A172 (cell line): ENCODE measurements around the gene CRB3. TPM values are rescaled to one million over a fixed set of nuclear protein-coding genes. Genes with fewer than 3 reads are reported as not detected.
"Not testable (repeated sequence)": the region's sequence is repeated elsewhere in the genome, so short reads cannot be mapped to it uniquely, and the experiment has no call there.

Source experiments
- DNase-seq: peaks from one replicate; pipeline ENCODE4 v3.0.0-alpha.2; 2015; ENCODE audit warnings: low spot score
- total RNA-seq: library from RNA; depleted of rRNA; stranded (reverse); fragments of >200 nt; shearing (Covaris generic); gene quantifications from 2 replicates; pipeline ENCODE4 v1.2.3, GENCODE V29; 2014

The CRB3 gene
- total RNA-seq, 1 experiment from 2014 or later = not detected

DNA sequence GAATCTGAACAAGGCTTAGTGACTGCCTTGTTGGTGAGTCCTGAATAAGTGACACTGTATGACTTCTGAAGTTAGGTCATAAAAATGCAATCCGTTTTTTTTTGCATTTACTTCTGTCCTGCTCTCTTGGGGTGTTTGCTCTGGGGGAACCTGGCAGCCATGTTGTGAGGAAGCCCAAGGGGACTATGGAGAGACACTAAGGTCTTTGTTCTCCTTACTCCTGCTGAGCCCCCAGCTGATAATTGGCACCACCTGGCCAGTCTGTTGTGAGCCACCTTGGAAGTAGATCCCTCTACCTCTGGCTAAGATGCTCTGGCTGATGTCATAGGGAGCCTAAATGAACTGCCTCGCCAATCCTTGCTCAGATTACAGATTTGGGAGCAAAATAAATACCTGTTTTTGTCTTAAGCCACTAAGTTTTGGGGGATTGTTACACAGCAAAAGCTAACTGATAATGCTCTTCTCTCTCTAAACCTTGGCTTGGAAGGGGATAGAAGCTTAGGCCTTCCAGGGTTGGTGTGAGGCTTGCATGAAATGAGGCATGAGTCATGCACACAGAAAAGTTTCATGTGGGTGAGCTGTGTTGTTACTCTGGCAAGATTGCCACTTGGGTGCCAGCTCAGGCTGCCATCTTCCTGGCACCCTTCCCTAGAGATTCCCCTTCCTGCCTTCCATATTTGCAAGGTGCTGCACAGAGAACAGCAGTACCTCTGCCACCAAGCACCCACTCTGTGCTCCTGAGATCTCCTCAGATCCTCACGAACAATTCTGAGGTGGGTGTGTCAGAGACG is 27.9 kb downstream of the CRB3 start:
- no peak for DNase-seq

DNA sequence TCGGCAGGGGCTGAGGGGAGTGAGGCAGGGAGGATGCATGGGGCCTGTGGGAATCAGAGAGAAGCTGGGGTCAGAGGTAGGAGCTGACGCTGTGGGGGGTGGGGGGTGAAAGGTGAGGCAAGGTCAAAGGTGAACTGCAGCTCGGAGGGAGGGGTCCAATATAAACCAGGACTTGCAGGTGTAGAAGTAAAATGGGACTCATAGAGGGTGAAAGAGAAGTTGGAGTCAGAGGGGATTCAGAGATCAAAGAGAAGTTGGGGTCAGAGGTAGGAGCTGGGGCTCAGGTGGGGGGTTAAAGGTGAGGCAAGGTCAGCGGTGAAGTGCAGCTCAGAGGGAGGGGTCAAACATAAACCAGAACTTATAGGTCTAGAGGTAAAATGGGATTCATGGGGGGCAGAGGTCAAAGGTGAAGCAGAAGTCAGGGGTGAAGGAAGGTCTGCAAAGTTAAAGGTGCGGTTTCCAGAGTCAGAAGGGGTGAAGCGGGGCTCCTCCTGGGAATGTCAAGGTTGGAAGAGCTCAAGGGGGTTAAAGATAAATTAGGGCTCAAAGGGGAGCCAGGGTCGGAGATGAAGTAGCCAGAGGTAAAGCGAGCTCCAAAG is 30.5 kb downstream of the CRB3 start:
- DNase-seq = no peak

DNA sequence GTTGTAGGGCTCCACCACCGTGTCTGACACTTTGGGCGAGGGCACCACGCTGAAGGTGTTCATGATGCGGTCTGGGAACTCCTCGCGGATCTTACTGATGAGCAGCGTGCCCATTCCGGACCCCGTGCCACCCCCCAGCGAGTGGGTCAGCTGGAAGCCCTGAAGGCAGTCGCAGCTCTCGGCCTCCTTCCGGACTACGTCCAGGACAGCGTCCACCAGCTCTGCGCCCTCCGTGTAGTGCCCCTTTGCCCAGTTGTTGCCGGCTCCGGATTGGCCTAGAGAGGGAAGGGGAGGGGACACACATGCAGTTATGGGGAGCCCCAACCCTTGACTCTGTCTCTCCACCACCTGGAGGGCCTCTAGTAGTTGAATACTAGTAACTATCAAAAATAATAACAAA is 31.9 kb downstream of the CRB3 start:
- DNase-seq = no peak

DNA sequence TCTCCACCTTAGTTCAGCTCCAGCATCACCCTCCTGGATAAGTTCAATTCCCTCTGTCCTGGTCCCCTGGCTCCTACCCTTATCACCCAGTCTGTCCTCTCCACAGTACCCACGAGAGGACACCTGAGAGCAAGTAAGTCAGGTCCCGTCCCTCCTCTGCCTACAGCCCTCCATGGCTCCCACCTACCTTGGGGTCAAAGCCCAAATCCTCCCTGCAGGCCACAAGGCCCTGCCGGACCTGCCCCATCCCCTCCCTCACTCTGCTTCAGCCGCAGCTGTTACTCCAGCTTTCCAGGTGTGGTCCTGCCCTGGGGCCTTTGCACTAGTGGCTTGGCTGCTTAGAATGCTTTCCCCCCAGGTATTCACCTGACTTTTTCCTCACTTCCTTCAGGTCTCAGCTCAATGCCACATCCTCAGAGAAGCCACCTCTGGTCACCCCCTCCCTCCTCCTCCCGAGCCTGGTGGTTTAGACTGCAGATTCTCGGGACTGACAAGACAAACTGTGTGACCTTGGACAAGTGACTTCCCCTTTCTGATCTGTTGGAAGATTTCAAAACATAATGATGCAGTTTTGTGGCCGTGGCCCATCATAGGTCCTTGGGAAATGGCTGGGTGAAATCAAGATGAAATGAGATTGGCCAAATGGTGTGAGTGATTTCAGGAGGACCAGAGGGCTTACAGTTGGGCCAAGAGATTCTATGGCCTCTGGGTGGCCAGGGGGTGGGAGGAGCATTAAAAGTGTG is 34.4 kb downstream of the CRB3 start:
- DNase-seq = no peak

DNA sequence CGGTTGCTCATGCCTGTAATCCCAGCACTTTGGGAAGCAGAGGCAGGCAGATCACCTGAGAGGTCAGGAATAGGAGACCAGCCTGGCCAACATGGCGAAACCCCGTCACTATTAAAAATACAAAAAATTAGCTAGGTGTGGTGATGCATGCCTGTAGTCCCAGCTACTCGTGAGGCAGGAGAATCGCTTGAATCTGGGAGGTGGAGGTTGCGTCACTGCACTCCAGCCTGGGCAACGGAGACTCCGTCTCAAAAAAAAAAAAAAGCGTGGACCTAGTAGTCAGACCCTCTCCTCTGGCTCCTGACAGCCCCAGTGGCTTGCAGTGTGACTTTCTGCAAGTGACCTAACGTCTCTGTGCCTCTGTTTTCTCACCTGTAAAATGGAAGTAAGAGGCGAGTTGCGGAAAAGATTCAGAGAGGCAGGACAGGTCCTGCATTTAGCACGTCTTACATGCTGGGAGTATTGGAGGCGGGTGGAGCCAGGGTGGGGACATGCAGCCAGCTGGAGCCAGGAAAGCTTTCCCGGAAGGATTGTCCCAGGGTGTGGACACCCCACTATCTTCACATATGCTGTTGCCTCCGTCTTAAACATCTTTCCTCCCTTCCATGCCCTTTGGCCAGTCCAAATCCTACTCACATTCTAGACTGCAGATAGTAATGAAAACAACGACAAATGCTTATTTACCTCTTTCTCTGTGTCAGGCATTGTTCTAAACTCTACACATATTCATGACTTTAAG is 35.1 kb downstream of the CRB3 start:
- no peak for DNase-seq

DNA sequence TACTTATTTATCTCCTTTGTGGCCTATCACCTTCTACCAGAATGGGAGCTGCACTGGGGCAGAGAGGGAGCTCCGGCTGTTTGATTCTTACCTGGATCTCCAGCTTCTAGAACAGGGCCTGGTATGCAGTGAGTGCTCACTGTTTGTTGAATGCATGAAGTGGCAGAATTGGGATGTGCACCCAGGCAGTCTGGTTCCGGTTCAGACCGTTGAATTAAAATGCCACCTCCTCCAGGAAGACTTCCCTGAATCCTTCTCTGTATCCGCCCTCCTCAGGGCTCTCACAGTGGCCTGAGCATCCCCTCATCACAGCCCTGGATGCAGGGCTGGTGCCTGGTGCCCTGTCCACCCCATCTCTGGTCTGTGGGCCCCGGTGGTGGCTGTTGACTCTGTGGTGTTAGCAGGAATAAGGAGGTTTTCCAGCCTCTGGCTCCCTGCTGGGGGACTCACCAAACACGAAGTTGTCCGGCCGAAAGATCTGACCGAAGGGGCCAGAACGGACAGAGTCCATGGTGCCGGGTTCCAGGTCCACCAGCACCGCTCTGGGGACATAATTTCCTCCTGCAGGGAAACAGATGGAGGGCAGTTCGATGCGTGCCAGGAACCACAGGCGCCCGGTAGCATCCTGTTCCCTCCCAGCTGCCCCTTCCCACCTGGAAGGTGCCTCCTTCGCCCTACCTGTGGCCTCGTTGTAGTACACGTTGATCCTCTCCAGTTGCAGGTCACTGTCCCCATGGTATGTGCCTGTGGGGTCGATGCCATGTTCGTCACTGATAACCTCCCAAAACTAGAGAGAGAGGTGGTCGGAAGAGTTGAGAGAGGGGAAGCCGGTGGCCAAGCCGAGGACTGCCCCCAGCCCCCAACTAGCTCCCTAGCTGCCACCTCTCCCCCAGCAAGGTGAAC is 37.0 kb downstream of the CRB3 start:
- no peak for DNase-seq

DNA sequence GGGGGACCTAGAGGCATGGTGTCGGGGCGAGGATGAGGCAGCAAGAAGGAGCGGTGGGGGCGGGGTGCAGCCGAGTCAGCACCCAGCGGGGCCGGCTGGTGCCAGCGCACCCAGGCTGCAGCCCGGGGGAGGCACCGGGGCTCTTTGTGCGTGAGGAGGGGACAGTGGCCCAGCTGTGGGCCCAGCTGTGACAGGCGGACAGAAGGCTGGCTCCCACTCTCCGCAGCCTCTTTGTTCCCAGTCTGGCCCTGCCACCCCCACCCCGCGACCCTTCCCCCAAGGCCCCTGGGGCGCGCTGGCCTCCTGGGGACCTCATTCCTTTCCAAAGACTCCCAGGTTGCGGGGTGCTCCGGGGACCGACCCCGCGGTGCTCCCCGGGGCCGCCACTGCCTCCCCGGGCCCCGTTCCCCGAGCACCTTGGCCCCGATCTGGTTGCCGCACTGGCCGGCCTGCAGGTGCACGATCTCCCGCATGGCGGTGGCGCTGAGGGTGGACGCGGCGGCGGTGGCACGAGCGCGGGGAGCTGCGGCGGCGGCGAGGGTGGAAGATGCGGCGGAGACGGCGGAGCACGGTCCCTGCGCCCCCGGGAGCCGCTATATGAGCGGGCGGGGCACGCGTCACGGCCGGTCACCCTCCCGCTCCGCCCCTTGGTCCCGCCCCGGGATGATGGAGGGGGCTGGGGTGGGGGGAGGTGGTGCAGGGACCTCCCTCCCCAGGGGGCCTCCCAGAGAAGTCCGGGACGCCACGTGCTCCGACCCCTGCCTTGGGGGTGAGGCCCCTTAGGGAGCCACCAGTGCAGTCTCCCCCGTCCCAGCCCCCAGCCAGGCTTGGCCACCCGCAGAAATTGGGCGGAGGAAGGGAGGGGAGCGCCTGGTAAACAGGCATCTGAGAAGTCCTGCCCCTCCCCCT is 37.9 kb downstream of the CRB3 start, which contains the start of gene TUBB4A:
TUBB4A (minus strand) TSS at position 570 of the 909 bp plus-strand sequence; CDS start at position 473, 97 bp downstream.
- no peak for DNase-seq

DNA sequence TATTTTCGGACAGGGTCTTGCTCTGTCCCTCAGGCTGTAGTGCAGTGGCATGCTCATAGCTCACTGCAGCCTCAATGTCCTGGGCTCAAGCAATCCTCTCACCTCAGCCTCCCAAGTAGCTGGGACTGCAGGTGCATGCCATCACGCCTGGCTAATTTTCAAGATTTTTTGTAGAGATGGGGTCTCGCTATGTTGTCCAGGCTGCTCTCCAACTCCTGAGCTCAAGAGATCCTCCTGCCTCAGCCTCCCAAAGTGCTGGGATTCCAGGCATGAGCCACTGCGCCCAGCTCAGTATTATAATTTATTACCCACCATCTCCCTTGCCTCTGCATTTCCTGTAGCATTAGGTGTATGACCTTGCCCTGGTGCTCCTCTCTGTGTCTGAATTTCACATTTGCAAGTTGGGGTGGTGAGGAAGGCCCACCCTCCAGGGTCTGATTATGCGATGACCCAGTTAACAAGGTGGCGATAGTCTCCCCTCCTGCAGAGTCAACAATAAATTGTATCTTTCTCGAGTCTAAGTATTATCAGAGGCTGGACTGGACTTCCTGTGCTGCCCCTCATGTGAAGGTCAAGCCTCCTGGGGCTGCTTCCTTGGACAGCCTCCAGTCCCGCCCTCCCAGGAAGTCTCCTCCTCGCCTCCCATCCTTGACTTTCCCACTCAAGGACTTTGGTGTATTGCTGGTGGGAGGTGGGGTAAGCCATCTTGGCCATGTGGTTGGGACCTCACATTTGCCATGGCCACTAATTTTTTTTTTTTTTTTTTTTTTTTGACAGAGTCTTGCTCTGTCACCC is 39.5 kb downstream of the CRB3 start:
- no peak for DNase-seq

DNA sequence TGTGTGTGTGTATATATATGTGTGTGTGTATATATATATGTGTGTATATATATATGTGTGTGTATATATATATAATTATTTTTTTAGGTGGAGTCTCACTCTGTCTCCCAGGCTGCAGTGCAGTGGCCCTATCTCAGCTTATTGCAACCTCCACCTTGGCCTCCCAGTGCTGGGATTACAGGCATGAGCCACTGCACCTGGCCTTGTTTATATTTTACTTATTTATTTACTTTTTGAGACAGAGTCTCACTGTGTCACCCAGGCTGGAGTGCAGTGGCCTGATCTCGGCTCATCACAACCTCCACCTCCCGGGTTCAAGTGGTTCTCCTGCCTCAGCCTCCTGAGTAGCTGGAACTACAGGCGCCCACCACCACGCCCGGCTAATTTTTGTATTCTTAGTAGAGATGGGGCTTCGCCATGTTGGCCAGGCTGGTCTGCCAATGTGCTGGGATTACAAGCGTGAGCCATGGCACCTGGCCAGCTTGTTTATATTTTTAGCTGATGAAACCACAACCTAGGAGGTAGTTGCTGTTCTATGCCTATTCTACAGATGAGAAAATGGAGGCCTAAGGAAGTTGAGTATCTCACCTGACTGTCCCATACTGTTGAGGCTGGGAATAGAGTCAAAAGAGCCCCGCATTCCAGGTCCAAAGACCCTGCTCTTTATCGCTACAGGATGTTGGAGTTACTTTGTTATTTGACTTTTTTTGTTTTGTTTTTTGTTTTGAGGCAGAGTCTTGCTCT is 44.1 kb downstream of the CRB3 start:
- DNase-seq = not testable (repeated sequence)

DNA sequence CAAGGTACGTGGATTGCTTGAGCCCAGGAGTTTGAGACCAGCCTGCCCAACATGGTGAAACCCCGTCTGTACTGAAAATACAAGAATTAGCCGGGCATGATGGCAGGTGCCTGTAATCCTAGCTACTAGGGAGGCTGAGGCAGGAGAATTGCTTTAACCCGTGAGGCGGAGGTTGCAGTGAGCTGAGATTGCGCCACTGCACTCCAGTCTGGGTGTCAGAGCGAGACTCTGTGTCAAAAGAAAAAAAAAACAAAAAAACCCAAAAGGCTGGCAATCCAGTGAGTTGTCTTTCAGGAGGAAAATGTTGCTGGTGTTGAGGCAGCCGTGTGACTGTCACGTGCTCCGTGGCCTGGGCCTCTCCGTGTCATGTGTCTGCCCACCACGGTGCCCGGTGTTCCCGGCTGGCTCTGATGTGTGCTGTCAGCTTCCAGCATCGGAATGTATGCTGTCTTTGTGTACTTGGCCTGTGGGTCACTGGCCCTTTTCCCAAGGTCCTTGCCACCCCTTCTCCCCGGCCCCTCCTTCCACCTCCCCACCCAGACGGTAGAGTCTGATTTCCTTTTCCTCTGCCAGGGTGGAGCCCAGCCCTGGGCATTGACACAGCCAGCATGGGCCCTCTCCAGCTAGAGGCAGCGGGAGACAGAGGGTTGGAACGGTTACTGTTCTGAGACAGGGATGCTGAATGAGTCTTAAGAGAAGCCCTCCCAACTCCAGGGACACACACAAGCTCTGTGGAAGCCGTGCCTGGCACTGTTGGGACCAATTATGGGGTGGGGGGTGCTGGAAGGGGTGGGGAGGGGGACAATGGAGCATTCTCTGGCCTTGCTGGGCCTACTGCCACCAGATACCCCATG is 45.3 kb downstream of the CRB3 start:
- DNase-seq = no peak

DNA sequence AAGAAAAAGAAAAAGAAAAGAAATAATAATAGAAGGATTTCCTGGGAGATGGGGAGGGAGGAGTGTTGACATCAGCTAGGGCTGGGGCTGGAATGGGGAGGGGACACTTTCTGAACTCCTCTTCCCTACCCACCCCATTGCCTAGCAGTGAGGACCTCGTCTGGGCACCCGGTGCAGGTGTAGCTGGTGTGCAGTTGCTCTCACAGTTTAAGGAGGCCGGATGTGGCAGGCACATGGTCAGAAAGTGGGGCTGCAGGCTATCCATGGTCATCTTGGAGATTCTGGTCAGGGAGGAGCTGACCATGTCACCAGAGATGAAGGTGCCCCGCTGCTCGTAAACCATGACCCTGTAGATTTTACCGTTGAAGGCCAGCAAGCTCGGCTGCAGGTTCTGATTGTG is 46.5 kb downstream of the CRB3 start:
- no peak for DNase-seq

DNA sequence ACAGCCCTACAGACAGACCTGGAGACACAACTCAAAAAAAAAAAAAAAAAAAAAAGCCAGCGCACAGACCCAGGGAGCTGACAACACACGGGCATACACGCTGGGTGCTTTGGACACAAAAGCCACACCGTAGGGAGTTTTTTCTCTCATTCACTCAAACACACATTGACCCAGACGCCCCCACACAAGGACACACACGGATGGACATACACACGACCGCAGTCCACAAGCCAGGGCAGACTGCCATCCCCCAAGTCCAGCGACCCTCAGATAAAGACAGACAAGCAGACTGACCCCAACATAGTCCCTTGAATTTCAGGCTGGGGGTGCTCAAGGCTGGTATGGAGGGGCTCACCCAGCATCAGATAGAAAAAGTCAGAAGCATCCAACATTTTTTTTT is 50.0 kb downstream of the CRB3 start:
- no peak for DNase-seq

DNA sequence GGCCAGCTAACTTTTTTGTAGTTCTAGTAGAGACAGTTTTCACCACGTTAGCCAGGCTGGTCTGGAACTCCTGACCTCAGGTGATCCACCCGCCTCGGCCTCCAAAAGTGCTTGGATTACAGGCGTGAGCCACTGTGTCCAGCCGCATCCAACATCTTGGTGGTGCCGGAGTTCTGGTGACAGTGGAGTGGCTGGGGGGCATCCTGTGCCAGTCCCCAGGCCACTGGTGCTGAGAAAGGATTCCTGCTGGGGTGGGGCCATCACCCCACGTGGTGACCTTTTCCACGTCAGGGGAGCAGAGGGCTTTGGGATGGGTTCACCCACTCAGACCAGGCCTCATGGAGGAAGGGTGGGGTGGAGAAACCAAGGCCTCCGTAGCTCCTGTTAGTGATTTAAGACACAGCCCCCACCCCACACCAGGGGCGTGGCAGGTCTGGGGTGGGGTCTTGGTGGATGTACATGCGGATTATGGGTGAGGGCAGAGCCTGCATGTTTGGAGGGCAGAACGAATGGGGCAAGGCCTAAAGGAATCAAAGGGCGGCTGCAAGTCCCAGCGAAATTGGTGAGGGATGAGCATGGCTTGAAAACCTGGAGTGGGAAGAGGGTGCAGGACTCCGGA is 51.0 kb downstream of the CRB3 start:
- no peak for DNase-seq

DNA sequence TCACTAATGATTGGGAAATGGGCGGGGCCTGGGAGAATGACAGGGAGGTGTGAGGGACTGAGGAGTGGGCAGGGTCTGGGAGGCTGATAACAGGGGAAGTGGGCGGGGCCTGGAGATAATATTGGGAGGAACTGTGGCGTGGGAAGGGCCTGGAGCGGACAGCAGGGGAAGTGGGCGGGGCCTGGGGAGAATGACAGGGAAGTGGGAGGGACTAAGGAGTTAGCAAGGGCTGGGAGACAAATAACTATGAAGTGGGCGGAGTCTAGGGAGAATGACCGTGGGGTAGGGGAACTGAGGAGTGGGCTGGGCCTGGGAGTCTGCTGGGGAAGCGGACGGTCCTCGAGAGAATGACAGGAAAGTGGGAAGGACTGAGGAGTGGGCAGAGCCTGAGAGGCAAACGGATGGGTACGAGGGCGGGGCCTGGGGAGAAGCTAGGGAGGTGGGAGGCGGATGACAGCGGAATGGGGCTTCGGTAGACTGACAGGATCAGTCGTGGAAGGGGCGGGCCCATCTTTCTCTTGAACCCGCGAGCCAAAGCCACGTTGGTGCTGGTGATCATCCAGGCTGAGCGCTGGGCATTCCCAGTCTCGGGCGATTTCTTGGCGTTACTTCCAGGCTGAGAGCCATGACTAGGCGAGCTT is 52.1 kb downstream of the CRB3 start:
- peak; percentile 98 for DNase-seq
